Hepatic stellate cell (primary cell): ENCODE measurements around the gene COMTD1.
A peak's percentile ranks its signal among the peaks of the same experiment; 100 is the strongest.
"Not testable (repeated sequence)": the region's sequence is repeated elsewhere in the genome, so short reads cannot be mapped to it uniquely, and the experiment has no call there.

Experiments
- DNase-seq: peaks from one replicate; pipeline ENCODE4 v3.0.0; 2011; ENCODE audit warnings: low spot score

COMTD1 gene

DNA sequence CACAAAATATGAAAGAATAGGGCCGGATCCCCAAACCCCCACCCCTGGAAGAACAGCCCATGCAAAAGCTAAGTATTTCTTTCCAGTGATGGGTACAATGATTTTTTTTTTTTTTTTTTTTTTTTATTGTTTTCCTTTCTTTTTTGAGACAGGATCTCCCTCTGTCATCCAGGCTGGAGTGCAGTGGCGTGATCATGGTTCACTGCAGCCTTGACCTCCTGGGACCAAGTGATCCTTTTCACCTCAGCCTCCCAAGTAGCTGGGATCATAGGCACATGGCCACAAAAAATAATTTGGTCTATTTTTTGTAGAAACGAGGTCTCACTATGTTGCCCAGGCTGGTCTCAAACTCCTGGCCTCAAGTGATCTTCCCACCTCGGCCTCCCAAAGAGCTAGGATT lies 41.1 kb downstream of the COMTD1 start:
- not testable (repeated sequence) for DNase-seq

DNA sequence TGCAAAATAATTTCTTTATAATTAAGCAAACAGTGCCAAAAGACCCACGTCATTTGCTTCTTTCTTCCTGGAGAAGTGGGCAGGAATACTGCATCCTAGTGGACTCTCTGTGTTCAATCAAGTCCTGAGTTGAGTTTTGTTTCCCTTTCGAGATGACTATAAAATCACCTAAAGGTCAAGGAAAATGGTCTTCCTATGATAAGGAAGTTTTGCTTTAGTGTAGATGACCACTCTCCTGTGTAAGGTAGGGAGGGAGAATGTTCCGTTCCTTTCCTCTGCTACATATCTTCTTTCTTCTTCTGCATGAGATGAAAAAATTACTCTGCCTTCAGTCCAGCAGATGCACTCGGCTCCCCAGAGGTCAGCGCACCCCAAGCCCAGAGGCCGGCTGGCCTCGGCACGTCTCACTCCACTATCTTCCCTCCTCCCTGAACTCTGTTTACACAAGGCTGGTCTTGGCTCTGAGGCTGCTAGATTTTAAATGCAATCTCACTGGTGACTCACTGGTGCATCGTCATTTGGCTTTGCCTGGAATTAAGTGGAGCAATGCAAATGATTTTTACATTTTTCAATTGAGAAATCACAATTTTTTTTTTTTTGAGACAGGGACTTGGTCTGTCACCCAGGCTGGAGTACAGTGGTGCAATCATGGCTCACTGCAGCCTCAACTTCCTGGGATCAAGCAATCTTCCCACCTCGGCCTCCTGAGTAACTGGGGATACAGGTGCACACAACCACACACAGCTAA lies 43.8 kb downstream of the COMTD1 start:
- DNase-seq = peak; percentile 85

DNA sequence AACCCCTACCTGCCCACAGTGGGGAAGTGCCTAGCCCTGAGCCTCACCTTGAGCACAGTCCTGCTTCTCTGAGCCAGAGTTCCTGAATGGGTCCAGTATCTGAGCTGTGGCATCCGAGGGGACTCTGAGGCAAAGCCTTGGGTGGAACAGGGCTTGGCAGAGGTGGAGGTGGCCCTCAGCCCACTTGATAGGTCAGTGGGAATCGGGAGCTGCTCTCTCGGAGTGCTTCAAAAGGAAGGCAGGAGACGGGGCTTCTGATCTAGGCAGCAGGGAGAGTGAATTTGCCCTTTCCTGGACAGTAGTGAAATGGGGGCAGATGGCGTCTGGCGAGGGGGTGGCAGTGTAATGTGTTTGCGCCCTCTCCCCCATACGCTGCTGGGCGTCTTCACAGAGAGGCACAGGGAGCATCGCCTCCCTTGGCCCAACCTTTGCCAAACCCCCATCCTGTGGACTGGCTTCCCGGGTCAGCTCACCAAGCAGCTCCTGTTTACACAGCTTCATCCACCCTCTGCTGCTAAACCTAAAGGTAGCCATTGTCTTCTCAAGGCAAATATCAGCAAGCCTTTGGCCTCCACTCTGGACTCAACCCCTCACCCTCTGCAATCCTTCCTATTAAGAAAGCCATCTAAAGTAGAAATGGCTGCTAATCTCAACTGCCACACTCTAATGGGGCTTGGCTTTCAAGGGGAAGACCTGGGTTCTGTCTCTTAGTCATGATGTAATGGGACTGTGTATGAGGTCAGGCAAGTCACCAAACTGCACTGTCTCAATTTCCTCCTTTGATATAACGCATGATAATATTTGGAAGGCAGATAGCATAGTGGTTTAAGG lies 46.3 kb downstream of the COMTD1 start:
- DNase-seq = no peak

DNA sequence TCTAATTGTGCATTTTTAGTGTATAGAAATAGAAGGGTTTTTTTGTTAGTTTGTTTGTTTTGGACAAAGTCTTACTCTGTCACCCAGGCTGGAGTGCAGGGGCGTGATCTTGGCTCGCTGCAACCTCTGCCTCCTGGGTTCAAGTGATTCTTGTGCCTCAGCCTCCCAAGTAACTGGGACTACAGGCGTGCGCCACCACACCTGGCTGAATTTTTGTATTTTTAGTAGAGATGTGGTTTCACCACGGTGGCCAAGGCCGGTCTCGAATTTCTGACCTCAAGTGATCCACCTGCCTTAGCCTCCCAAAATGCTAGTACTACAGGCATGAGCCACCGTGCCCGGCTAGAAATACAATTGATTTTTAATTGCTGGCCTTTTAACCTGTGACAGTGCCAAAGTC lies 47.2 kb downstream of the COMTD1 start:
- DNase-seq = not testable (repeated sequence)

DNA sequence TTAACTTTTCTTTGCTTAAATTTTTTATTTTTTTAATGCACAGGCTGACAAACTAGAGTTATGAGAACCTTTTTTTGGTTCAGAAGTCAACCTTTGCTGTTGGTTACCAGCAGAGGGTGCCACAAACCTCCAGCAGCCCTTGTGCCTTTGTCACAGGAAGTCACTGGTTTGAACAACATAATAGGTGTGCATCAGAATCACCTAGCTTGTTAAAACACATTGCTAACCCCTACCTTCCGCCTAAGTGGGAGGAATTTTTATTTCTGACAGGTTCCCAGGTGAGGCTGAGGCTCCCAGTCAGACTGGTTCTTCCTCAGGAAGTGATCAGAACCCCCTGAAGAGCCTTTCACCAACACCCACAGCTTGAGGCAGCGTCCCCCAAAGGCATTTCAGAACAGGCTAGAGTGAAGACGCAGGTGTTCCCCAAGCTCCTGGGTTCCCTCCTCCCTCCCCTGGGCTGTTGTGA lies 47.8 kb downstream of the COMTD1 start:
- DNase-seq = peak; percentile 55

DNA sequence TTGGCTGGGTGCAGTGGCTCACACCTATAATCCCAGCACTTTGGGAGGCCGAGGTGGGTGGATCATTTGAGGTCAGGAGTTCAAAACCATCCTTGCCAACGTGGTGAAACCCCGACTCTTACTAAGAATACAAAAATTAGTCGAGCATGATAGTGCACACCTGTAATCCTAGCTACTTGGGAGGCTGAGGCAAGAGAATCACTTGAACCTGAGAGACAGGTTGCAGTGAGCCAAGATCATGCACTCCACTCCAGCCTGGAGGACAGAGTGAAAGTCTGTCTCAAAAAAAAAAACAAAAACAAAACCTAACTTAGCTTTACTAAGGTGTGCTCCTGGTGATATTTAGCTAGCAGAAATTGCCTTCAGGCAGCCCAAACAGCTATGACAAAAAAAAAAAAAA lies 49.4 kb downstream of the COMTD1 start:
- no peak for DNase-seq
